DMS 273 treated with DMSO at 0.1 percent for 48 hours (cell line): ENCODE data around the gene COMTD1.
A peak's percentile ranks its signal among the peaks of the same experiment; 100 is the strongest.

Experiments used
- DNase-seq: peaks from one replicate; lab custom pipeline; 2025; lab: John Stamatoyannopoulos, UW

COMTD1 gene

GRCh38 chr10:75245354-75246250 is 9.8 kb upstream of the COMTD1 start:
- no peak for DNase-seq

- DNase-seq, result no peak
These were observed 9.0 kb upstream of the COMTD1 start for GRCh38 chr10:75244487-75245353.

GRCh38 chr10:75243426-75243825 is 7.7 kb upstream of the COMTD1 start:
- DNase-seq, result no peak

GRCh38 chr10:75240329-75241076 is 4.7 kb upstream of the COMTD1 start:
- peak; percentile 53 for DNase-seq

GRCh38 chr10:75239096-75239790 is 3.5 kb upstream of the COMTD1 start:
- DNase-seq, result no peak

- no peak for DNase-seq
These were observed 2.7 kb upstream of the COMTD1 start for GRCh38 chr10:75238182-75239095.

- DNase-seq, result no peak
These were observed 545 bp upstream of the COMTD1 start for GRCh38 chr10:75236178-75236825.

GRCh38 chr10:75234683-75235374 is 928 bp downstream of the COMTD1 start:
- no peak for DNase-seq

- peak; percentile 24 for DNase-seq
These were observed 1.6 kb downstream of the COMTD1 start for GRCh38 chr10:75234017-75234682.

GRCh38 chr10:75233444-75234016 is 2.2 kb downstream of the COMTD1 start:
- DNase-seq, result peak; percentile 12

- no peak for DNase-seq
These were observed 3.8 kb downstream of the COMTD1 start for GRCh38 chr10:75231672-75232581.

GRCh38 chr10:75230600-75231038 is 5.1 kb downstream of the COMTD1 start:
- DNase-seq, result peak; percentile 14

GRCh38 chr10:75229971-75230370 is 5.8 kb downstream of the COMTD1 start:
- no peak for DNase-seq

GRCh38 chr10:75228834-75229233 is 6.9 kb downstream of the COMTD1 start:
- DNase-seq, result no peak

- no peak for DNase-seq
These were observed 7.5 kb downstream of the COMTD1 start for GRCh38 chr10:75228278-75228677.

- no peak for DNase-seq
These were observed 9.1 kb downstream of the COMTD1 start for GRCh38 chr10:75226656-75227055.

- DNase-seq, result no peak
These were observed 9.7 kb downstream of the COMTD1 start for GRCh38 chr10:75226095-75226494.
